H9 (cell line): ENCODE results near the gene NCS1. TPM values are rescaled to one million over a fixed set of nuclear protein-coding genes. Genes with fewer than 3 reads are reported as not detected.

Experiments used
- DNase-seq: peaks from one replicate; pipeline ENCODE4 v3.0.0-alpha.2; 2017
- H2AFZ ChIP-seq: one replicate; pipeline ENCODE4 v1.6.1; 2013; ENCODE audit warnings: mild to moderate bottlenecking, low read length, control low read depth, moderate library complexity
- H2AK5ac ChIP-seq: 2 replicates; pipeline ENCODE4 v1.6.1; 2013; ENCODE audit warnings: low read length, control low read depth, mixed read lengths; ENCODE audit not compliant: insufficient read length
- H2BK120ac ChIP-seq: one replicate; pipeline ENCODE4 v1.6.1; 2013; ENCODE audit warnings: low read depth, mild to moderate bottlenecking, low read length, control low read depth, inconsistent platforms; ENCODE audit not compliant: poor library complexity, severe bottlenecking
- H2BK12ac ChIP-seq: 2 replicates; pipeline ENCODE4 v1.6.1; 2013; ENCODE audit warnings: low read length, control low read depth, mixed read lengths, low read depth; ENCODE audit not compliant: insufficient read length
- H2BK15ac ChIP-seq: 2 replicates; pipeline ENCODE4 v1.6.1; 2013; ENCODE audit warnings: low read depth, low read length, control low read depth
- H2BK20ac ChIP-seq: one replicate; pipeline ENCODE4 v1.6.1; 2013; ENCODE audit warnings: low read depth, mild to moderate bottlenecking, low read length, control low read depth, inconsistent platforms; ENCODE audit not compliant: poor library complexity, severe bottlenecking
- H2BK5ac ChIP-seq: 2 replicates; pipeline ENCODE4 v1.6.1; 2013; ENCODE audit warnings: low read length, control low read depth, mixed read lengths; ENCODE audit not compliant: insufficient read length
- H3K14ac ChIP-seq: 2 replicates; pipeline ENCODE4 v1.6.1; 2013; ENCODE audit warnings: low read length, control low read depth; ENCODE audit not compliant: insufficient read depth
- H3K18ac ChIP-seq: 2 replicates; pipeline ENCODE4 v1.6.1; 2013; ENCODE audit warnings: low read depth, mild to moderate bottlenecking, mixed read lengths, low read length, control low read depth; ENCODE audit not compliant: insufficient read length
- H3K23ac ChIP-seq: 2 replicates; pipeline ENCODE4 v1.6.1; 2013; ENCODE audit warnings: low read length, control low read depth, mixed read lengths, low read depth; ENCODE audit not compliant: insufficient read length
- H3K23me2 ChIP-seq: 2 replicates; pipeline ENCODE4 v1.6.1; 2013; ENCODE audit warnings: low read depth, mild to moderate bottlenecking, mixed read lengths, low read length, control low read depth; ENCODE audit not compliant: insufficient read length, poor library complexity, severe bottlenecking
- H3K27ac ChIP-seq: 2 replicates; pipeline ENCODE4 v1.5.1; 2013; ENCODE audit warnings: low read length, control low read depth, mixed read lengths, low read depth; ENCODE audit not compliant: insufficient read length
- H3K27me3 ChIP-seq: 2 replicates; pipeline ENCODE4 v1.6.1; 2013; ENCODE audit warnings: low read length, control low read depth, inconsistent platforms; ENCODE audit not compliant: insufficient read depth
- H3K4ac ChIP-seq: 2 replicates; pipeline ENCODE4 v1.6.1; 2013; ENCODE audit warnings: low read depth, mild to moderate bottlenecking, control low read depth, inconsistent platforms, low read length, moderate library complexity
- H3K4me1 ChIP-seq: 2 replicates; pipeline ENCODE4 v1.6.1; 2013; ENCODE audit warnings: low read length, control low read depth, inconsistent platforms; ENCODE audit not compliant: insufficient read depth
- H3K4me2 ChIP-seq: 2 replicates; pipeline ENCODE4 v1.6.1; 2013; ENCODE audit warnings: low read length, control low read depth, mixed read lengths; ENCODE audit not compliant: insufficient read length, insufficient read depth
- H3K56ac ChIP-seq: 2 replicates; pipeline ENCODE4 v1.6.1; 2013; ENCODE audit warnings: low read depth, mild to moderate bottlenecking, mixed read lengths, low read length, control low read depth; ENCODE audit not compliant: insufficient read length
- H3K79me1 ChIP-seq: 2 replicates; pipeline ENCODE4 v1.6.1; 2013; ENCODE audit warnings: low read depth, mild to moderate bottlenecking, moderate library complexity, low read length, control low read depth, inconsistent platforms; ENCODE audit not compliant: insufficient read depth, poor library complexity, severe bottlenecking
- H3K79me2 ChIP-seq: 2 replicates; pipeline ENCODE4 v1.6.1; 2013; ENCODE audit warnings: low read length, control low read depth, inconsistent platforms; ENCODE audit not compliant: insufficient read depth
- H3K9ac ChIP-seq: 2 replicates; pipeline ENCODE4 v1.6.1; 2013; ENCODE audit warnings: low read length, control low read depth, mixed read lengths; ENCODE audit not compliant: insufficient read length; ENCODE audit errors: extremely low read depth
- H3K9me3 ChIP-seq: one replicate; pipeline ENCODE4 v1.6.1; 2013; ENCODE audit warnings: low read depth, low read length, inconsistent platforms; ENCODE audit not compliant: control insufficient read depth
- H3T11ph ChIP-seq: one replicate; pipeline ENCODE4 v1.6.1; 2013; ENCODE audit warnings: mild to moderate bottlenecking, low read length, control low read depth, inconsistent platforms
- H4K20me1 ChIP-seq: one replicate; pipeline ENCODE4 v1.6.1; 2013; ENCODE audit not compliant: control insufficient read depth, insufficient read length, insufficient read depth
- H4K5ac ChIP-seq: 2 replicates; pipeline ENCODE4 v1.6.1; 2013; ENCODE audit warnings: low read depth, mild to moderate bottlenecking, mixed read lengths, low read length, control low read depth; ENCODE audit not compliant: insufficient read length
- H4K8ac ChIP-seq: replicated peaks from 2 replicates; pipeline ENCODE4 v1.6.1; 2013; ENCODE audit warnings: low read length, control low read depth, mixed read lengths, low read depth; ENCODE audit not compliant: insufficient read length
- H4K91ac ChIP-seq: 2 replicates; pipeline ENCODE4 v1.6.1; 2013; ENCODE audit warnings: low read depth, mild to moderate bottlenecking, moderate library complexity, mixed read lengths, low read length, control low read depth; ENCODE audit not compliant: insufficient read length
- H3K27ac Mint-ChIP-seq, 3 experiments: 2 replicates in 2 of 3; 3 replicates in 1 of 3; pipeline ENCODE4 v1.8.0; 2020 to 2021; ENCODE audit warnings: mixed read lengths in 3 of 3, mild to moderate bottlenecking in 1 of 3, moderate library complexity in 1 of 3
- H3K27me3 Mint-ChIP-seq: 2 replicates; pipeline ENCODE4 v1.8.0; 2021; ENCODE audit warnings: low read depth, mild to moderate bottlenecking, moderate library complexity, mixed read lengths
- H3K36me3 Mint-ChIP-seq, 3 experiments: 2 replicates in 2 of 3; 3 replicates in 1 of 3; pipeline ENCODE4 v1.8.0; 2020 to 2021; ENCODE audit warnings: low read depth in 3 of 3, mixed read lengths in 3 of 3; ENCODE audit not compliant: insufficient read depth in 1 of 3
- H3K4me1 Mint-ChIP-seq, 2 experiments: 2 replicates each; pipeline ENCODE4 v1.8.0; 2020; ENCODE audit warnings: mixed read lengths in 2 of 2
- H3K4me3 Mint-ChIP-seq, 2 experiments: 2 replicates in 1 of 2; 3 replicates in 1 of 2; pipeline ENCODE4 v1.8.0; 2020 to 2021; ENCODE audit warnings: mild to moderate bottlenecking in 2 of 2, mixed read lengths in 2 of 2, moderate library complexity in 1 of 2
- H3K9me3 Mint-ChIP-seq, 2 experiments: 2 replicates in 1 of 2; 3 replicates in 1 of 2; pipeline ENCODE4 v1.8.0; 2020; ENCODE audit warnings: mild to moderate bottlenecking in 2 of 2, mixed read lengths in 2 of 2, moderate library complexity in 1 of 2
- WGBS: extraction: QIAGEN DNeasy Blood & Tissue Kit; methylation state at CpG from one replicate; pipeline ENCODE4 v1.1.7; 2013; ENCODE audit warnings: missing lambda C conversion rate, low lambda C conversion rate, mixed read lengths; ENCODE audit not compliant: insufficient read length; ENCODE audit errors: extremely low coverage; 5-methylcytosine and 5-hydroxymethylcytosine counted together
- total RNA-seq: library from RNA; stranded (reverse); gene quantifications from 2 replicates; pipeline ENCODE4 v1.2.1, GENCODE V29; 2021
- TF ChIP-seq, protein P1 (sequence below): fragments of 200-600 bp; sonication (generic); conservative IDR thresholded peaks from 3 replicates; pipeline ENCODE4 v1.8.0; 2021; ENCODE audit warnings: antibody characterized with exemption, mild to moderate bottlenecking

NCS1 gene
- total RNA-seq, 1 experiment from 2014 or later, result 38.1 TPM

DNA sequence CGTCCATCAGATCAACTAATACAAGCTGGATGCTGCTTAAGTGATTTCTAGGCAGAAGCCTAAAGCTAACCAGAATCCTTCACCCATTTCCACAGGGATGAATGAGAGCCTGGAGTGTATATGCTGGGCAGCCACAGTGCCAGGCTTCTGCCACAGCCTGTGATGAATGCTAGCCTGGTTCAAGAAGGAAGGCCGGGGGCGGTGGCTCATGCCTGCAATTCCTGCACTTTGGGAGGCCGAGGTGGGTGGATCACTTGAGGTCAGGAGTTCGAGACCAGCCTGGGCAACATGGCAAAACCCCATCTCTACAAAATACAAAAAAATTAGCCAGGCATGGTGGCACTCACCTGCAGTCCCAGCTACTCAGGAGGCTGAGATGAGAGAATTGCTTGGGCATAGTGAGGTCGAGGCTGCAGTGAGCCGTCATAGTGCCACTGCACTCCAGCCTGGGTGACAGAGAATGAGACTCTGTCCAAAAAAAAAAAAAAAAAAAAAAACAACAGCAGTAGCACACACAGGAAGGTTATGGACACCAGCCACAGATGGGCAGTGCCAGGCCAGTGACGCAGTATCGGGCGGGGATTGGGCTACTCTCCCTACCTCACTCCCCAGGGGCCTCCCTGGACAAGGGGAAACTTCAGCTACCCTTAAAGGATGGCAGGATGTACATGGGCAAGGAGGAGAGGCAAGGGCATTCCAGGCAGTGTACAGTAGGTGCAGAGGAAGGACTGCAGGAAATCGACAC, 70.2 kb downstream of the NCS1 start:
- H2AK5ac ChIP-seq, result no peak overlapping the region
- no peaks in the 10 kb centered on the region for H3K9me3 ChIP-seq
- H4K5ac ChIP-seq, result no peak overlapping the region
- H4K8ac ChIP-seq, result no peak overlapping the region
- Mint-ChIP-seq H3K4me1 (peaks cover 15 to 37% of the 10 kb centered on the region in 2 experiments), H3K36me3 (no peaks in the 10 kb centered on the region), H3K4me3 (peak overlapping the region in 1 of 2 experiments; percentile 39; a peak in 1 of 5 replicates), H3K27me3 (peaks cover 8% of the 10 kb centered on the region), H3K27ac (0 out of 7 replicates have a peak overlapping the region, but pooled peaks of 1 of the 3 experiments have one; percentile 26), H3K9me3 (no peaks in the 10 kb centered on the region)
- H3K79me1 ChIP-seq, result no peaks in the 10 kb centered on the region
- H2BK120ac ChIP-seq, result no peak overlapping the region
- H3K79me2 ChIP-seq, result no peaks in the 10 kb centered on the region
- H3K18ac ChIP-seq, result no peak overlapping the region
- H3K9ac ChIP-seq, result no peak overlapping the region
- DNase-seq, result no peak
- H4K20me1 ChIP-seq, result no peaks in the 10 kb centered on the region
- no peak overlapping the region for H2BK5ac ChIP-seq
- H2BK20ac ChIP-seq, result no peak overlapping the region
- no peak overlapping the region for H3K27ac ChIP-seq
- no peak overlapping the region for H2BK12ac ChIP-seq
- no peak overlapping the region for H3K4ac ChIP-seq
- no peak overlapping the region for H2AFZ ChIP-seq
- no peaks in the 10 kb centered on the region for H3K4me1 ChIP-seq
- no peak overlapping the region for H3K23ac ChIP-seq
- no peaks in the 10 kb centered on the region for H3K27me3 ChIP-seq
- no peak overlapping the region for H3K56ac ChIP-seq
- no peaks in the 10 kb centered on the region for H3K23me2 ChIP-seq
- H3K4me2 ChIP-seq, result peak overlapping the region; percentile 27
- no CpG with 5 or more reads among the region's 11 CpGs for WGBS
- H4K91ac ChIP-seq, result no peak overlapping the region
- H2BK15ac ChIP-seq, result no peak overlapping the region
- H3K14ac ChIP-seq, result no peak overlapping the region
- no peak overlapping the region for H3T11ph ChIP-seq
- TF ChIP-seq, protein P1, sequence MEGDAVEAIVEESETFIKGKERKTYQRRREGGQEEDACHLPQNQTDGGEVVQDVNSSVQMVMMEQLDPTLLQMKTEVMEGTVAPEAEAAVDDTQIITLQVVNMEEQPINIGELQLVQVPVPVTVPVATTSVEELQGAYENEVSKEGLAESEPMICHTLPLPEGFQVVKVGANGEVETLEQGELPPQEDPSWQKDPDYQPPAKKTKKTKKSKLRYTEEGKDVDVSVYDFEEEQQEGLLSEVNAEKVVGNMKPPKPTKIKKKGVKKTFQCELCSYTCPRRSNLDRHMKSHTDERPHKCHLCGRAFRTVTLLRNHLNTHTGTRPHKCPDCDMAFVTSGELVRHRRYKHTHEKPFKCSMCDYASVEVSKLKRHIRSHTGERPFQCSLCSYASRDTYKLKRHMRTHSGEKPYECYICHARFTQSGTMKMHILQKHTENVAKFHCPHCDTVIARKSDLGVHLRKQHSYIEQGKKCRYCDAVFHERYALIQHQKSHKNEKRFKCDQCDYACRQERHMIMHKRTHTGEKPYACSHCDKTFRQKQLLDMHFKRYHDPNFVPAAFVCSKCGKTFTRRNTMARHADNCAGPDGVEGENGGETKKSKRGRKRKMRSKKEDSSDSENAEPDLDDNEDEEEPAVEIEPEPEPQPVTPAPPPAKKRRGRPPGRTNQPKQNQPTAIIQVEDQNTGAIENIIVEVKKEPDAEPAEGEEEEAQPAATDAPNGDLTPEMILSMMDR, result no peak
